ENCODE data around the gene CLASRP.

DNA sequence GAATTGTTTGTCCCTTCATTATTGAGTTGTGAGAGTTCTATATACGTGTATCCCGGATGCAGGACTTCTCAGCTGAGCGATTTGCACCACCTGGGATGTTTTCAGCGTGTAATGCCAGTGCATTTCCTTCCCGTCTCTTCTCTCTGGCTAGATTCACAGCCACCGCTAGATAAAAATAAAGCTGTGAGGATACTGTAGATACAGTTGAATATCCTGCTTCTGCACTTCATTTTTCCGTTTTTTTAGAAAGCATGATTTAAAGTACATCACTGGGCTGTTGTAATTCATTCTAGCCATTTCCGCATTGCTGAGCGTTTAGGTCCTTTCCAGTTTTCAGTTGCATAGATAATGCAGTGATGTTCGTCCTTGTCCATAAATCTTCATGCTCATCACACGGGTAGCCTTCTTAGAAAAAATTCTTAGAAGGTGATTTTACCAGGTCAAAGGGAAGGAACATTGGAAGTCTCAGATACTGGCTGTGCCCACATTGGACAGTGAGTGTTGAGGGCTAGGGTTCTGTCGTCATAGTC, 68.8 kb downstream of the CLASRP start:
- TF ChIP-seq, protein P1, sequence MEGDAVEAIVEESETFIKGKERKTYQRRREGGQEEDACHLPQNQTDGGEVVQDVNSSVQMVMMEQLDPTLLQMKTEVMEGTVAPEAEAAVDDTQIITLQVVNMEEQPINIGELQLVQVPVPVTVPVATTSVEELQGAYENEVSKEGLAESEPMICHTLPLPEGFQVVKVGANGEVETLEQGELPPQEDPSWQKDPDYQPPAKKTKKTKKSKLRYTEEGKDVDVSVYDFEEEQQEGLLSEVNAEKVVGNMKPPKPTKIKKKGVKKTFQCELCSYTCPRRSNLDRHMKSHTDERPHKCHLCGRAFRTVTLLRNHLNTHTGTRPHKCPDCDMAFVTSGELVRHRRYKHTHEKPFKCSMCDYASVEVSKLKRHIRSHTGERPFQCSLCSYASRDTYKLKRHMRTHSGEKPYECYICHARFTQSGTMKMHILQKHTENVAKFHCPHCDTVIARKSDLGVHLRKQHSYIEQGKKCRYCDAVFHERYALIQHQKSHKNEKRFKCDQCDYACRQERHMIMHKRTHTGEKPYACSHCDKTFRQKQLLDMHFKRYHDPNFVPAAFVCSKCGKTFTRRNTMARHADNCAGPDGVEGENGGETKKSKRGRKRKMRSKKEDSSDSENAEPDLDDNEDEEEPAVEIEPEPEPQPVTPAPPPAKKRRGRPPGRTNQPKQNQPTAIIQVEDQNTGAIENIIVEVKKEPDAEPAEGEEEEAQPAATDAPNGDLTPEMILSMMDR (IDR thresholded peaks at IDR 0.05) = no peak
- TF ChIP-seq POLR2A (IDR thresholded peaks at IDR 0.05) = no peak

Data from breast epithelium (tissue), 3 donors.